Inferior parietal cortex (tissue), 1 donor: ENCODE results near the gene MALRD1.

Experiments used
- DNase-seq: peaks from one replicate; pipeline ENCODE4 v3.0.0-alpha.2; 2016; ENCODE audit errors: extremely low spot score

Gene MALRD1

GRCh38 chr10:19107406-19107805 lies 58.8 kb downstream of the MALRD1 start:
- DNase-seq, result no peak

DNA sequence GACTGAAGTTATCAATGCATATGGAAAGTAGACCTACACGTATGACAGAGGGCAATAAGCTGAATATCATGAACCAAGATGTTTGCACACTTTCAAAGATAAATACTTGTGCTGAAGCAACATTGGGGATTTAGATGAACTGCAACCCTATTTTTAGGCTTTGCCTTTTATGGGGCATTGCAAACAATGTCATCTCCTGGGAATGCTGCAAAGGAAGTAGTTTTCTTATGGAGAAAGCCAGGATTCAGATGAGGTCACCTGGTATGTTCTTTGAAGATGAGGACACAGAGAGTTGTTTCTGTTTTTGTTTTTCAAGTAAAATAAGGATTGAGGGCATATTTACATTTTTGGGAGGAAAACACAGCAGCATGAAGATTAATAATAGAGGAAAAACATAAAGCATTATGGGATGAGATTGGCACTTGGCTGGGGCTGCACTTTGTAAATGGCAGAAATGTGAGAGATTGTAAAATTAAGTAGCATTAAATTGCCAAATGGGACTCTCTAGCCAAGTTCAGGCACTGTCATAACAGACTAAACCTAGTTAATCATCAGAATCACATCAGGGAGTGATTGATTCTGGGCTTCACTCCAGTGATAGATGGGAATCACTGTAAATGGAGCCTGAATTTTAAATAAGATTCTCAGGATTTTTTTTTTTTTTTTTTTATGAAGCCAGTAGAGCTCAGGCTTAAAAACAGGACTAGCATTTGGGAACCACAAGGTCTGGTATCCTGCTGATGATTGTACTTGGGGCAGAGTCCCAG lies 63.1 kb downstream of the MALRD1 start:
- no peak for DNase-seq

GRCh38 chr10:19117438-19117837 lies 68.8 kb downstream of the MALRD1 start:
- DNase-seq, result no peak

- no peak for DNase-seq
These were observed 70.6 kb downstream of the MALRD1 start for GRCh38 chr10:19119191-19119590.

DNA sequence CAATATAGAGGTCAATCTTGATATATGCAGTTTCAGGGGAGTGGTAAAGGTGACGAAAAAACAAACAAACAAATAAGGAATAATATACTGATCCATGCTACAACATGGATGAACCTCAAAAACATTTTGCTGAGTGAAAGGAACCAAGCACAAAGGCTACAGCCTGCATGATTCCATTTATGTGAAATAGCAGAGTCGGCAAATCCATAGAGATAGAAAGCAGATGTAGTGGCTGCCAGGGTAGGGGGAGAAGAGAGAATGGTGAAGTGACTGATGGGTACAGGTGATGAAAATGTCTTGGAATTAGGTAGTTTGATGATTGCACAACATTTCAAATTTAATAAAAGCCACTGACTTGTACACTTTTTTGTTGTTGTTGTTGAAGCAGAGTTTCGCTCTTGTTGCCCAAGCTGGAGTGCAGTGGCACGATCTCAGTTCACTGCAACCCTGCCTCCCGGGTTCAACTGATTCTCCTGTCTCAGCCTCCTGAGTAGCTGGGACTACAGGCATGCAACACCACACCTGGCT lies 71.8 kb downstream of the MALRD1 start:
- DNase-seq, result no peak

GRCh38 chr10:19133992-19134391 lies 85.4 kb downstream of the MALRD1 start:
- DNase-seq, result no peak

DNA sequence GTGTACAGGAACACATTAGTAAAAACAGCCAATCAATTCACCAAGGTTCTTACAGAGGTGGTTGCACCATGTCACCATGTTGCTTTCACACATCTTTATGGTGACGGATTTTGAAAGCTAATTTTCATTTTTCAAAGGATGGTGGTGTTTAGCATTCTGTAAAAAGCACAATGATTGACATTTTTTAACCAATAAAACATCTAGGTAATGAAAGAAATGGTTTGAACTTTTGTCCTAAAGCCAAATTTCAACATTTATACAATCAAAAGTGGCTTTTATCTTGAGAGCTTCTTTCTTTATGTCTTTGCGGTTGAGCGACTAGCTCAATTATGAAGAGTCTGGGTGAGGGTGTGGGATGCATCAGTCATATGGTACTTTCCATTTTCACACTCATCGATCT lies 94.4 kb downstream of the MALRD1 start:
- DNase-seq, result no peak

DNA sequence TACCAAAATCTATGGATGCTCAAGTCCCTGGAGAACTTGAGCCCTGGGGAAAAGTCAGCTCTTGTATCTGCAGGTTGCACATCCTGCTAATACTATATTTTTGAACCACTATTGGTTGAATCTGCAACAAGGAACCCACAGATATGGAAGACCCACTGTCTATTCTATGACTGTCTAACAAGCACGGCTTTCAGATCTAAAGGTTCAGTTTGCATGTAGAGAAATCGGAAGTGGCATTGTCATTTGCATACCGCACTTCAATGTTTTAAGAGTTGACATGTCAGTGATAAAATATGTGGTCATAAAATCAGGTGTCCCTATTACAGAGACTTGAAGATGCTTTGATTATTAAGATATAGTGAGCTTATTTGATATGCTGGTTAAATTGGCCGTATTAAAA lies 95.6 kb downstream of the MALRD1 start:
- no peak for DNase-seq

GRCh38 chr10:19154375-19154774 lies 105.8 kb downstream of the MALRD1 start:
- DNase-seq, result no peak

DNA sequence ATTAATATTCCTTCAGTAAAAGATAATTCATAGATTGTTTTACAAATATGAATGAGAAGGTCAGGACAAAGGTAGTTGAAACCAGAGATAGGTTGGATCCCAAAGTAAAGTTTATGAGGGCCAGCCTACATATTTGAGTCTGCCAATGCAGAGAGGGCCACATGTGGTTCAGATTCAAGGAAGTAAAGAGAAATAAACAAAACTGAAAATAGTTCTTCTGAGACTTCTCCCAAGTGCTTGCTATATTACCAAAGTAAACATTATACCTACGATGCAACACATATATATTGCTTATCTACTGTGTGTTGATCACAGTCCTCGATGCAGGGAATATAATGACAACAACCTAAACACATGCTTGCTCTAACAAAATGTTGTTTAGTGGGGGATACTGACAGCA lies 109.8 kb downstream of the MALRD1 start:
- DNase-seq, result no peak

DNA sequence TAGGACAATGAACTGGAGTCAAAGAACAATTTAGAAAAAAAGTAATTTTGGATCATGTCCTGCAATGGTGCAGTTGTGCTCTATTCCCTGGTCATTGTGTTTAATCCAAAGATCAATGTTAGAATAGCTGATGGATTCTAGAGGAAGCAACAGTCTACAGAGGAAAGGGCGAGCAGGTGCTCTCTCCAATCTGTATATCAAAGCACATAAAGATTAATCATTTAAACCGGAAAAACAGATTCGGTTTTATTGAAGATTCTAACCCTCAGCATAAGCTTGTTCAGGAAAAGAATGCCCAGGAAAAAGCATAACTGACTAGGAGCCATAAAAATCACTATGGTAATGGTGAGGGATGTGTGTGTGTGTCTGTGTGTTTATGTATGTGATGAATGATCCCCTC lies 110.3 kb downstream of the MALRD1 start:
- DNase-seq, result no peak

DNA sequence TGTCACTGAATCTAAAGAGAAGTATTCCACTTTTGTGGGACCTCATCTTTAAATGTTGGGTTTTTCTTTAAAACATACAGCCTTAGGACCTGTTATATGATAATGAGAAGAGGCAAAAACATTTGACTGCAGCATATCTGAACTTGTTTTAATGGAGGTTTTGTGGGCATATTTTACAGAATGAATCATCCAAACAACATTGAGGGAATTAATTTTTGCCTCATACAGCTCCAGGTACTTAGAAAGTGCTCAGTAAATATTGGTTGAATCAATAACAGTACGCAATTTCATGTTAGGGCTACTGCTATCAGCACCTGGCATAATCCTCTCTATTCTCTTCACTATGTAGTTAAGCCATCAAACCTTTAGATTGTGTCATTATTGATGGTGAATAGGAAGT lies 115.9 kb downstream of the MALRD1 start:
- no peak for DNase-seq

DNA sequence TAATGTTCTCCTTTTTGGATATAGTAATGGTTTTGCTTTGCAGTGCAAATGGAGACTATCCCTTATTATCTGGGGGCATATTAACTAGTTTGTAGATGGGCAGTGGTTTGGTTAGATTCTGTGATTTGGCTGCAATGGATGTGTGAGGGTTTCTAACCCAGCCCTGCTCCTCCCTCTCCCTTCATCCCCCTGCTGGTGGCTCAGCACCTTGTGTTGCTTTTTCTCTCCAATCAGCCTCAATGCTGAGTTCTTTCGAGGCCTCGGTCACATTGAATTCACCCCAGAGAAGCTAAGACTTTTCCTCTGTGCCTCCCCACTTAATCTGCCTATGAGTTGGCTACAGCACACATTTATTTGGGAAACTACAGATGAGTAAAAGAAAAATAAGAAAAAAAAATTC lies 120.0 kb downstream of the MALRD1 start:
- no peak for DNase-seq

DNA sequence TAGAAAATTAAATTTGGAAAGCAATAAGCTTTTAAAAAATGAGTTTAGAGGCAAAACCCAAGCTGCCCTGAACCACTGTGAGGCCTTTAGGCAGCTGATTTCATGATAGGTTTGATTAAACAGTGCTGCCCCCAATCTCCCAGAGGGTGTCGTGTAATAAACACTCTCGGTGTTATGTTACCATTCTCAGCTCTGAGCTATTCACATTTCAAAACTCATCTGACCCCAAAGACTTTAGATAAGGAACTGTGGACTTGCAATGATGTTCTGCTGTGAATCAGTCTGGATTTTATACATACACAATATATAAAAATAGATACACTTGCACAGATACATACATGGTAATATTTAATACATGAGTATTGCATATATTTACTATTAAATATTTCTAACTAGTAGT lies 120.4 kb downstream of the MALRD1 start:
- no peak for DNase-seq

- DNase-seq, result no peak
These were observed 121.1 kb downstream of the MALRD1 start for GRCh38 chr10:19169684-19170083.

GRCh38 chr10:19178675-19179074 lies 130.1 kb downstream of the MALRD1 start:
- DNase-seq, result no peak

- no peak for DNase-seq
These were observed 136.3 kb downstream of the MALRD1 start for GRCh38 chr10:19184891-19185290.

DNA sequence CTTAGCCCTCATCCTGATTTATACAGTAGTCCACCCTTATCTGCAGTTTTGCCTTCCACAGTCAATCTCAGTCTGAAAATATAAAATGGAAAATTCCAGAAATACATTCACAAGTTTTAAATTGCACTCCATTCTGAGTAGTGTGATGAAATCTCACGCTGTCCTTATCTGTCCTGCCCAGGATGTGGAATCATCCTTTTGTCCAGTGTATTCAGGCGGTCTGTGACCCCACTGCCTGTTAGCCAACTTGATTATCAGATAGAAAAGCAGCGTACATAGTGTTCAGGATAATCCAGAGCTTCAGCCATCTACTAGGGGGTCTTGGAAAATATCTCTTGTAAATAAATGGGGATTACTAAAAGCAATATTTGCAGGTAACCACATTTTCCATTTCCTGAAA lies 146.3 kb downstream of the MALRD1 start:
- DNase-seq, result no peak

- DNase-seq, result no peak
These were observed 147.1 kb downstream of the MALRD1 start for GRCh38 chr10:19195698-19196097.

DNA sequence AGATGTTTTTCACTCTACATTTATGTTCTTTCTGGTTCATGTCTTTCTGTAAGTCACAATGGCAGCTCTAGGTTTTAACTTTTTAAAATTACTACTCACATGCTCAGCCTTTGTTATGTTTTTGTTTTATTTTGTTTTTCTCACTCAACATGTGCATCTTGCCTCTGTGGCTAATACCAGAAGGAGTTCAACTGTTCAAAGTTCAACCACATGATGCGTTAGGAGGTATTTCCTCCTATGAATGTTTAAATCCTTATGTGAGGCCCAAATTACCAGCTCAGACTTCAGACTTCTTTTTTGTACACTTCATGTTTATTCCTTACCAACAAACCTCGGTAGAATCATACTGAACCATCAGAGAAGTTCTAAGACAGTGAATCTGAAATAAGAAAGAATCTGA lies 151.6 kb downstream of the MALRD1 start:
- no peak for DNase-seq

DNA sequence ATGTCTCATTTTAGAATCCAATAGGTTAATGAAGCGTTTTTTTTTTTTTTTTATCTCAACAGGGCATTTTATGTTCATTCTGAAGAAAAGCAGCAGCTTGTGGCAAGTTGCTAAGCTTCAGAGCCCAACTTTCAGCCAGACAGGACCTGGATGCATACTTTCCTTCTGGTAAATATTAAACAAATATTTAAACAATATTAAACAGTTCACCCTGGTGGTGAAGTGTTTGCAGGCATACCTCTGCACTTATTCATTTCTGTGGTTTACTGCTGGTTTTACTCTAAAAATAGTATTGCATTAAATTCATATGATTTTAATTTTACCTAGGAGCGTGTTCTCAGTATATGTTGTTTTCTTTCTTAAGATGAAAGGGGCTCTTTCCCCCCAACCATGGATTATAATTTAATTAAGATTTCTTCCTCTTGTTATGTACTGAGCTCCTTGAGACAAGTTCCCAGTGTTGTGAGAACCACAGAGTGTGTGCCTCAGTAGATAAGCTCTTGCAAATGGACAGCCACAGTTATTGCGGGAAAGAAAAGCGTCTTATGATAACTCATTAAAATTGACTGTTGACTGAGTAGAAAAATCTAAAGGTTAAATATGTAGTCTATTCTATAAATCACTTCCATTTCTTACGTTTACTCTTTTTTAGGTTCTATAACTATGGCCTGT lies 155.8 kb downstream of the MALRD1 start:
- no peak for DNase-seq

GRCh38 chr10:19209319-19209718 lies 160.7 kb downstream of the MALRD1 start:
- no peak for DNase-seq

DNA sequence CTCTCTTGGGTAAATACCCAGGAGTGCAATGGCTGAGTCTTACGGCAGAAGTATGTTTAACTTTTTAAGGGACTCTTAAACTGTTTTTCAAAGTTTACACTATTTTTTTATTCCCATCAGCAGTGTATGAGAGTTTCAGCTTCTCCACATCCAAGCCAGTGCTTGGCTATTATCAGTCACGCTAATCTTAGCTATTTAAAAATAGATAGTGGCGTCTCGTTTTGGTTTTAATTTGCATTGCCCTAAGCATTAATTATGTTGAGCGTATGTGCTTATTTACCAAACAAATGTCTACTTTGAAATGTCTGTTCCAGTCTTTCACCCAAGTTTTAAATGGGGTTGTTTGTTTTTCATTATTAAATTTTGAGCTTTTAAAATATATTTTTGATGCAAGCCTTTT lies 164.0 kb downstream of the MALRD1 start:
- no peak for DNase-seq
